ENCODE results near the gene ITGB1. TPM values are rescaled to one million over a fixed set of nuclear protein-coding genes. Genes with fewer than 3 reads are reported as not detected.
"Not testable (repeated sequence)": the region's sequence is repeated elsewhere in the genome, so short reads cannot be mapped to it uniquely, and the experiment has no call there.

ITGB1 gene
- total RNA-seq, 1 donor from 2014 or later = 409 TPM

GRCh38 chr10:32905466-32905865, 52.6 kb downstream of the ITGB1 start:
- no peaks in the 10 kb centered on the region for H3K27me3 ChIP-seq (ENCODE audit: low read depth)
- TF ChIP-seq CTCF (IDR thresholded peaks at IDR 0.05) = no peak
- no peak overlapping the region for H3K27ac ChIP-seq
- H3K9me3 ChIP-seq = no peaks in the 10 kb centered on the region
- no peaks in the 10 kb centered on the region for H3K4me1 ChIP-seq
- H3K4me3 ChIP-seq = no peak overlapping the region
- intact Hi-C loops (cut with DNase I) = no loop called here
- DNase-seq (no peak), ATAC-seq (peak in 1 of 2 donors; percentile 28)
- H3K36me3 ChIP-seq = peaks cover 80% of the 10 kb centered on the region

- no peak for TF ChIP-seq CTCF (IDR thresholded peaks at IDR 0.05)
- Histone ChIP-seq H3K27me3 (ENCODE audit: low read depth) (no peaks in the 10 kb centered on the region), H3K27ac (no peak overlapping the region), H3K9me3 (no peaks in the 10 kb centered on the region), H3K4me3 (no peak overlapping the region), H3K36me3 (peaks cover 67% of the 10 kb centered on the region), H3K4me1 (no peaks in the 10 kb centered on the region)
- ATAC-seq = no peak
- intact Hi-C loops (cut with DNase I) = no loop called here
- DNase-seq = no peak
These were observed 56.2 kb downstream of the ITGB1 start for GRCh38 chr10:32901815-32902214.

GRCh38 chr10:32895200-32895968, 62.6 kb downstream of the ITGB1 start:
- H3K27me3 ChIP-seq (ENCODE audit: low read depth); ATAC-seq; DNase-seq; H3K9me3 ChIP-seq; H3K4me1 ChIP-seq; intact Hi-C loops (cut with DNase I); H3K4me3 ChIP-seq; H3K27ac ChIP-seq: not testable (repeated sequence)
- H3K36me3 ChIP-seq = peaks cover 38% of the 10 kb centered on the region

DNA sequence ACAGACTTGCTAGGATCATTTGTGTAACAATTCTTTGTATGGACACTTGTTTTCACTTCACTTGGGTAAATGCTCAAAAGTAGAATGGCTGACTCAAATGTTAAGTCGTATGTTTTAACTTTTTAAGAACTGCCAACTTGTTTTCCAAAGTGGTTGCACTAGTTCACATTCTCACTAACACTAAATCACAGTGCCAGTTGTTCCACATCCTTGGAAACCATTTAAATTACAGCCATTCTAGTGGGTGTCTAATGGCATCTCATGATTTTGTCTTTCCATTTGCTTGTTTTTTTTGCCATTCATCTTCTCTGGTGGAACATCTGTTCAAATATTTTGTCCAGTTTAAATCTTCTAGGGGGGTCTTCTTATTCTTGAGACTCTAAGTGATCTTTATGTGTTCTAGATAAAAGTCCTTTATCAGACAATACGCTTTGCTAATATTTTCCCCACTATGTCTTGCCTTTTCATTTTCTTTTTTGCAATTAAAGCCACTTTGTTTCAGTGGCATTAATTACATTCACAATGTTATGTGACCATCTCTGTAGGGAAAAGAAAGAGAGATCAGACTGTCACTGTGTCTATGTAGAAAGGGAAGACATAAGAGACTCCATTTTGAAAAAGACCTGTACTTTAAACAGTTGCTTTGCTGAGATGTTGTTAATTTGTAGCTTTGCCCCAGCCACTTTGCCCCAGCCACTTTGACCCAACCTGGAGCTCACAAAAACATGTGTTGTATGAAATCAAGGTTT, 63.9 kb downstream of the ITGB1 start:
- Histone ChIP-seq H3K36me3 (peaks cover 32% of the 10 kb centered on the region), H3K9me3 (no peaks in the 10 kb centered on the region), H3K4me3 (no peak overlapping the region), H3K27ac (no peak overlapping the region), H3K4me1 (no peaks in the 10 kb centered on the region), H3K27me3 (ENCODE audit: low read depth) (no peaks in the 10 kb centered on the region)
- DNase-seq (no peak), ATAC-seq (no peak)
- TF ChIP-seq CTCF (IDR thresholded peaks at IDR 0.05) = no peak
- intact Hi-C loops (cut with DNase I) = no loop called here

DNA sequence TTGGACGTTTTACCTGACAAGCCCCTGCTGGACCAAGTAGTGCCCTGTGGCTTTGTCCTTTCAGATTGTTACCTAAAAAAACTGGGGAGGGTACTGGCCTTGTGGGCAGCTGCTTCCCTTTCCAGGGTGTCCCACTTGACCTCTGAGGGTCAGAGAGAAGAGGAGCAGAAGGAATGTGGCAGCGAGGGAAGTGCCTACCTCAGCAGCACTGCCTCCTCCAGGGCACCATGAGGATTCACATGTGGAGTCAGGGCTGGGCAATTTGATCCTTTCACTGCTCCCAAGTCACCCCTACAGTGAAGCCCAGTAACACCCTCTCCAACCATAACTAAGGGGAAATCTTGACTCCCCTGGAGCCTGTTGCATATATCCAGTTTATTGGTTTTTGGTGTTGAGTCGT, 64.6 kb downstream of the ITGB1 start:
- Histone ChIP-seq H3K27ac (no peak overlapping the region), H3K9me3 (no peaks in the 10 kb centered on the region), H3K4me1 (no peaks in the 10 kb centered on the region), H3K4me3 (no peak overlapping the region), H3K27me3 (ENCODE audit: low read depth) (no peaks in the 10 kb centered on the region), H3K36me3 (peaks cover 25% of the 10 kb centered on the region)
- DNase-seq (no peak), ATAC-seq (peak; percentile 24 to 30)
- intact Hi-C loops (cut with DNase I) = no loop called here
- TF ChIP-seq CTCF (IDR thresholded peaks at IDR 0.05) = no peak

DNA sequence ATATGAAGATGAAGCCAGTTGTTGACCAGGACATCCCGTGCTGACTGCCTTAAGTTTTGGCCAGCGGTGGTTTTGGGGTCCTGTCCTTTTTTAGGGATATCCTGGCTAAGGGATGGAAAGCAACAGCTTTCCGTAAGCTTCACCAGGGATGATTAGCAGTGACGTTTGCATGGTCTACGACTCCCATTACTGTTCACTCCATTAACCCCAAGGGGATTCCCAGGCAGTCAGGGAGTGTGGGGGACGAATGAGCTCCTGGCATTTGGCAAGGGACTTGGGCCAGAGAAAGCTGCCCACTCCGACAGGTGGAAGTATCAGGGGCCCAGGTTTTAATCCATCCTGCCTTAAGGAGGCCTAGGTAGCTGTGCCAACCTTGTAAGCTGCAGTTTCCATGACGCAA, 66.8 kb downstream of the ITGB1 start:
- H3K9me3 ChIP-seq = no peaks in the 10 kb centered on the region
- DNase-seq (no peak), ATAC-seq (peak in 1 of 2 donors; percentile 8)
- no peaks in the 10 kb centered on the region for H3K27me3 ChIP-seq (ENCODE audit: low read depth)
- TF ChIP-seq CTCF (IDR thresholded peaks at IDR 0.05) = no peak
- no peaks in the 10 kb centered on the region for H3K4me1 ChIP-seq
- intact Hi-C loops (cut with DNase I) = no loop called here
- no peak overlapping the region for H3K27ac ChIP-seq
- peaks cover 8% of the 10 kb centered on the region for H3K36me3 ChIP-seq
- H3K4me3 ChIP-seq = no peak overlapping the region
